Esophagus squamous epithelium (tissue), 5 donors: ENCODE measurements around the gene SNCAIP. TPM values are rescaled to one million over a fixed set of nuclear protein-coding genes. Genes with fewer than 3 reads are reported as not detected.

Experiments
- DNase-seq: peaks from one replicate; lab custom pipeline; 2025; lab: John Stamatoyannopoulos, UW
- H3K27ac ChIP-seq, 4 donors: fragments of 200-600 bp; sonication (generic); one replicate each; pipeline ENCODE4 v1.5.1; 2016 to 2019; ENCODE audit warnings: mild to moderate bottlenecking in 1 of 4
- H3K27me3 ChIP-seq, 4 donors: fragments of 200-600 bp; sonication (generic); 1 replicate in 3 of 4; 2 replicates in 1 of 4; pipeline versions ENCODE4 v1.5.1 to v1.6.0; 2017 to 2021; ENCODE audit warnings: antibody characterized with exemption in 1 of 4
- H3K36me3 ChIP-seq, 3 donors: fragments of 200-600 bp; sonication (generic); one replicate each; pipeline ENCODE4 v1.5.1; 2016 to 2019
- H3K4me1 ChIP-seq, 3 donors: fragments of 200-600 bp; sonication (generic); one replicate each; pipeline ENCODE4 v1.5.1; 2017 to 2019
- H3K4me3 ChIP-seq, 4 donors: fragments of 200-600 bp; sonication (generic); 1 replicate in 3 of 4; 2 replicates in 1 of 4; pipeline ENCODE4 v1.5.1; 2016 to 2019; ENCODE audit warnings: mild to moderate bottlenecking in 2 of 4, moderate library complexity in 1 of 4
- H3K9me3 ChIP-seq, 3 donors: fragments of 200-600 bp; sonication (generic); one replicate each; pipeline ENCODE4 v1.5.1; 2016 to 2019
- CTCF ChIP-seq, 6 experiments: fragments of 450-650 bp in 4 of 6; fragments of 200-600 bp in 2 of 6; sonication (generic) in 2 of 6; IDR thresholded peaks; one replicate each; pipeline ENCODE4 v1.5.1; 2016 to 2019; ENCODE audit warnings: antibody characterized with exemption in 6 of 6, mild to moderate bottlenecking in 4 of 6, moderate library complexity in 4 of 6
- POLR2A ChIP-seq, 4 donors: fragments of 450-650 bp; IDR thresholded peaks; one replicate each; pipeline ENCODE4 v1.6.1; 2017; ENCODE audit warnings: antibody characterized with exemption in 4 of 4, mild to moderate bottlenecking in 4 of 4, moderate library complexity in 3 of 4
- WGBS, 2 donors: methylation state at CpG; one replicate each; pipeline ENCODE4 v1.1.5; 2018; 5-methylcytosine and 5-hydroxymethylcytosine counted together
- intact Hi-C: fragments of 100-400 bp; cut with DNase I; formaldehyde crosslinking; loops from one replicate; pipeline ENCODE4 v1.15.0; 2022
- total RNA-seq, 4 donors: library from RNA; depleted of rRNA; stranded (reverse); fragments of >200 nt; gene quantifications; one replicate each; pipeline ENCODE4 v1.1.0, GENCODE V29; 2016
- donor health status: DM: yes; HTN: yes; CAD: no.

The SNCAIP gene
- total RNA-seq, 4 donors from 2014 or later: 0.48 to 3.3 (median 2.3) TPM

DNA sequence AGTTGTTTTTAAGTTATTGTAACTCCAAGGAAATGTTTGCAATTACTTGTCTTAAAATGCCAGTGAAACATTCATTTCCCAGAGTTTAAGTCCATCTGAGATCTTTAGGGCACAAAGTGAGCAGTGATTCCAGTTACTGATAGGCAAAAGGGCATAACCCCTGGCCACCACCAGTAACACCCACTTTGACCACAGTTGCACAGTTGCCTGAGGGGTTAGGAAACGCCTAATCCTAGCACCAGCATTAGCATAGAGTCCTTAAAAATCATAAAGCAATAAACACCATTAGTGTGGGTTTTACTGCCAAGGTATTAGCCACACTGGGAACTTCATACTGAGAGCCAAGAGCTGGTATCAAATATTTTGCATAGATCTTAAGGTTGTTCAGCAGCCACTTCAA, 143.9 kb downstream of the SNCAIP start:
- WGBS, 2 donors: 29 to 67% methylated on average over 1 of the region's 1 CpG
- Histone ChIP-seq H3K36me3 (peaks cover 0 to 2% (median 0%) of the 10 kb centered on the region in 3 donors), H3K9me3 (no peaks in the 10 kb centered on the region), H3K27me3 (no peaks in the 10 kb centered on the region), H3K4me3 (no peak overlapping the region), H3K4me1 (peaks cover 0 to 7% (median 0%) of the 10 kb centered on the region in 3 donors), H3K27ac (no peak overlapping the region)
- intact Hi-C loops: no loop called here
- no peak for TF ChIP-seq POLR2A (IDR thresholded peaks at IDR 0.05)
- TF ChIP-seq CTCF (IDR thresholded peaks at IDR 0.05): no peak
- no peak for DNase-seq

DNA sequence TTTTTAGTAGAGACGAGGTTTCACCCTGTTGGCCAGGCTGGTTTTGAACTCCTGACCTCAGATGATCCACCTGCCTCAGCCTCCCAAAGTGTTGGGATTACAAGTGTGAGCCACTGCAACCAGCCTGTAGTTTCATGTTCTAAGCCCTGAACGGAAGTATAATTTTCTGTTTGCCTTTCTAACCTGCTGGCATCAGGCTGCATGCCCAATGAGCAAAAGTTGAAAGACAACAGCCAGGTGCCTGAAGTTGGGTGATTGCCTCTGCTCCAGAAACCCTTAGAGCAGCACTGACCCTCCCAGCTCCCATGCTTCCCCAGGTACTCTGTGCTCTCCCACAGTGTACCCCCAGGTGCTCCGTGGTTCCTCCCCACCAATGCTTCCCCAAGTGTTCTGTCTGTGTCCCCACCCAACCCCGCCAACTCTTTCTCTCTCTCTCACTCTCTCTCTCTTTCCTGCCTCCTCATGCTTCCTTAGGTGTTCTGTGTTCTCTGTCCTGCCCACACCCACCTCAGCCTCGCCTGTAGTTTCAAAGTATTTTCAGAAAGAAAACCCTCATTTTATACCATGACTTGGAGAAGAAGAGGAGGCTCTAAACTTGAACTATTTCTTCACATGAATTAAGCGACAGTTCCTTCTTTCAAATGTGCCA, 145.3 kb downstream of the SNCAIP start:
- Histone ChIP-seq H3K36me3 (no peaks in the 10 kb centered on the region), H3K27ac (no peak overlapping the region), H3K27me3 (no peaks in the 10 kb centered on the region), H3K4me3 (no peak overlapping the region), H3K9me3 (no peaks in the 10 kb centered on the region), H3K4me1 (peaks cover 0 to 7% (median 0%) of the 10 kb centered on the region in 3 donors)
- WGBS, 2 donors: 66 to 69% methylated on average over 6 of the region's 6 CpGs
- intact Hi-C loops: no loop called here
- no peak for DNase-seq
- TF ChIP-seq POLR2A (IDR thresholded peaks at IDR 0.05) (no peak), CTCF (IDR thresholded peaks at IDR 0.05) (no peak)

GRCh38 chr5:122458278-122458872, 146.3 kb downstream of the SNCAIP start:
- no peak for DNase-seq
- Histone ChIP-seq H3K27ac (no peak overlapping the region), H3K36me3 (no peaks in the 10 kb centered on the region), H3K27me3 (no peaks in the 10 kb centered on the region), H3K4me1 (peaks cover 0 to 7% (median 0%) of the 10 kb centered on the region in 3 donors), H3K4me3 (no peak overlapping the region), H3K9me3 (no peaks in the 10 kb centered on the region)
- WGBS, 2 donors: 74 to 93% methylated on average over 3 to 8 of the region's 8 CpGs
- TF ChIP-seq CTCF (IDR thresholded peaks at IDR 0.05) (peak in 5 of 6 experiments; percentile 14 to 59 (median 34)), POLR2A (IDR thresholded peaks at IDR 0.05) (no peak)
- intact Hi-C loops: no loop called here

DNA sequence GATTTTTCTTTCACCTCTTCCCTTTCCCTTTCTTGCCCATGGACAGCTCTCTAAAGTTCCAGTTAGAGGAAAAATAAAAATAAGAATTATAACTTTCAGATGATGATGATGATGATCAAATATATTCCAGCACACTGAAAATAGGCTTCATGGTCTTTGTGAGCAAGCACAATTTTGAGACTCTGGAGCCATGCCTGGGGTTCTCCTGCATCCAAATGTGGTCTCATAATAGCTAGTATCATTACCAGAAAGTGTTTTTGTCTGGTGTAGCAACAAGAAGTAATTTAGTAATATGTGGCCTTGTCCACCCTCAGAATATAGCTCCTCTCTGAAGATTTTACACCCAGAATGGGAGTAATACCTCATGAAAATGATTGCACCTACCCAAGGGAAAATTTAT, 150.4 kb downstream of the SNCAIP start:
- H3K27me3 ChIP-seq: no peaks in the 10 kb centered on the region
- TF ChIP-seq CTCF (IDR thresholded peaks at IDR 0.05) (no peak), POLR2A (IDR thresholded peaks at IDR 0.05) (no peak)
- intact Hi-C loops: no loop called here
- no peak overlapping the region for H3K27ac ChIP-seq
- H3K9me3 ChIP-seq: no peaks in the 10 kb centered on the region
- H3K4me3 ChIP-seq: no peak overlapping the region
- H3K36me3 ChIP-seq: no peaks in the 10 kb centered on the region
- H3K4me1 ChIP-seq: peaks cover 0 to under 1% (median 0%) of the 10 kb centered on the region in 3 donors
- DNase-seq: no peak

- TF ChIP-seq POLR2A (IDR thresholded peaks at IDR 0.05) (no peak), CTCF (IDR thresholded peaks at IDR 0.05) (no peak)
- H3K4me3 ChIP-seq: no peak overlapping the region
- intact Hi-C loops: no loop called here
- no peaks in the 10 kb centered on the region for H3K36me3 ChIP-seq
- no peaks in the 10 kb centered on the region for H3K27me3 ChIP-seq
- no peak overlapping the region for H3K27ac ChIP-seq
- H3K4me1 ChIP-seq: no peaks in the 10 kb centered on the region
- no peak for DNase-seq
- H3K9me3 ChIP-seq: no peaks in the 10 kb centered on the region
- WGBS, 2 donors: 68 to 88% methylated on average over 1 of the region's 1 CpG
Measured at GRCh38 chr5:122463221-122463620, 151.2 kb downstream of the SNCAIP start.
